ENCODE results near the gene CDAN1.
A peak's percentile ranks its signal among the peaks of the same experiment; 100 is the strongest.
"Not testable (repeated sequence)": the region's sequence is repeated elsewhere in the genome, so short reads cannot be mapped to it uniquely, and the experiment has no call there.

CDAN1 gene, protein sequence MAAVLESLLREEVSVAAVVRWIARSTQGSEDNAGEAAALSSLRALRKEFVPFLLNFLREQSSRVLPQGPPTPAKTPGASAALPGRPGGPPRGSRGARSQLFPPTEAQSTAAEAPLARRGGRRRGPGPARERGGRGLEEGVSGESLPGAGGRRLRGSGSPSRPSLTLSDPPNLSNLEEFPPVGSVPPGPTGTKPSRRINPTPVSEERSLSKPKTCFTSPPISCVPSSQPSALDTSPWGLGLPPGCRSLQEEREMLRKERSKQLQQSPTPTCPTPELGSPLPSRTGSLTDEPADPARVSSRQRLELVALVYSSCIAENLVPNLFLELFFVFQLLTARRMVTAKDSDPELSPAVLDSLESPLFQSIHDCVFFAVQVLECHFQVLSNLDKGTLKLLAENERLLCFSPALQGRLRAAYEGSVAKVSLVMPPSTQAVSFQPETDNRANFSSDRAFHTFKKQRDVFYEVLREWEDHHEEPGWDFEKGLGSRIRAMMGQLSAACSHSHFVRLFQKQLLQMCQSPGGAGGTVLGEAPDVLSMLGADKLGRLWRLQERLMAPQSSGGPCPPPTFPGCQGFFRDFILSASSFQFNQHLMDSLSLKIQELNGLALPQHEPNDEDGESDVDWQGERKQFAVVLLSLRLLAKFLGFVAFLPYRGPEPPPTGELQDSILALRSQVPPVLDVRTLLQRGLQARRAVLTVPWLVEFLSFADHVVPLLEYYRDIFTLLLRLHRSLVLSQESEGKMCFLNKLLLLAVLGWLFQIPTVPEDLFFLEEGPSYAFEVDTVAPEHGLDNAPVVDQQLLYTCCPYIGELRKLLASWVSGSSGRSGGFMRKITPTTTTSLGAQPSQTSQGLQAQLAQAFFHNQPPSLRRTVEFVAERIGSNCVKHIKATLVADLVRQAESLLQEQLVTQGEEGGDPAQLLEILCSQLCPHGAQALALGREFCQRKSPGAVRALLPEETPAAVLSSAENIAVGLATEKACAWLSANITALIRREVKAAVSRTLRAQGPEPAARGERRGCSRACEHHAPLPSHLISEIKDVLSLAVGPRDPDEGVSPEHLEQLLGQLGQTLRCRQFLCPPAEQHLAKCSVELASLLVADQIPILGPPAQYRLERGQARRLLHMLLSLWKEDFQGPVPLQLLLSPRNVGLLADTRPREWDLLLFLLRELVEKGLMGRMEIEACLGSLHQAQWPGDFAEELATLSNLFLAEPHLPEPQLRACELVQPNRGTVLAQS

DNA sequence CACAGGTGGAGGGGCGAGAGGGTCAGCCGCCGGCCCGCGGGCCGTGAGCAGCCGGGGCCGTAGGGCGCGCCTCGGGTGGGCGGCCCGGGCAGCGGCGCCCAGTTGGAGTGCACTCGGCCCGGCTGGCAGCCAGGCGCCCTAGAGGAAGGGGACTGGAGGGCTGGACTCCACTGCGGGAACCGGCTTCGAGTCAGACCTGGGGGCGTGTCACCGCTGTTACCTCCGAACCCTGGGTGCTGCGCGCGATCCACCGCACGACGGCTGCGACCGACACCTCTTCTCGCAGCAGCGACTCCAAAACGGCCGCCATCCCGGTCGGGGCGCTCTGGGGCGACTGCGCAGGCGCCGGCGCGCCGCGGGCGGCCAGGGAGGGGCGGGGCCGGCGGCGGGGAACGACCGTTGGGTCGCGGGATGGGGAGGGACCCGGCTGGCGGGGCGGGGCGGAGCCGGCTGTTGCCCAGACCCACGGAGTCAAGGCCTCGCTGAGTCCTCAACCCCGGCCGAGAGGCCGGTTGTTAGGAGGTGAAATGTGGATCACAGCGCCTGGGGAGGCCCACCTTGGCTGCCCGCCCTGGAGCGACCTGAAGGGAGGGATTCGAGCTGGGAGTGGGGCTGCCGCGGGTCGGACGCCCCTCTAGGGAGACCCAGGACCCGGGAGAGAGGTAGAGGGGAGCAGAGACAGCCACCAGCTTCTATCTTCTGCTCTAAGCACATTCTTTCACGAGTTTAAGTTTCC lies at the start of gene CDAN1:
Gene CDAN1 (minus strand): TSS at position 336 of the 736 bp plus-strand sequence. CDS start 26 bp downstream, at position 310.
- peak; percentile 65 for DNase-seq

DNA sequence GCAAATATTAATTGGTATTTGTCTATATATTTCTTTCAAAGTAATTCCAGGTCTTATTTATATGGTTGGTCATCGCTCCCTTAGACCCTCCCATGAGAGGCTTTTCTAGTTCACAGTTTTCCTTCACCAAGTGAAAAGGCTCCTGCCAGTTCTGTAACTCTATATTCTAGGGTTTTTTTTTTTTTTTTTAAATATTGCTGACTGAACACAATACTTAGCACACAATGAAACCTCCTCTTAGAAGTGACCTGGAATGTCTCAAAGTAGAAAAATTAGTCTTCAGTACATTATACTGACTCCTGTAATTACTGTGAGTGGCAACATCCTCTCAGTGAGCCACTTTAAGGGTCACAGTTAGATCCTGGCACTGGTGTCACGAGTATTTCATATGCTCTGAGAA lies 48.6 kb upstream of the CDAN1 start:
- DNase-seq = no peak

DNA sequence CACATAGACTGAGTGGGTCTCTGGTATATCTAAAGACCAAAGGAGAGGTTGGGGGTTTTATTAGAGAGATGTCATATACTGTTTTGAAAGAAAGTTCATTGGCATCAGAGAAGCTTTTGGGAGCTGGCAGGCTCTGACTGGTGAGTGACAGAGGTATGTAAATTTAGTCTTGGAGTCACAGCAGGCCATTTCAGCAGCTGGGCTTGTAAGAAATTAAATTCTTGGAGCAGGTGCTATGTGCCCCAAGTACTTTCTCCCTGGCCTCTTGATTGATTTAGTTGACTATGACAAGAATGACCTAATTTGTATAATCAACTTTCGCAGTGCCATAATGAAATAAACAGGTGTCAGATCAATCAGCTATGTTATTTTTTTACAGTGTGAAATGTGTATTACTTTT lies 47.8 kb upstream of the CDAN1 start:
- no peak for DNase-seq

DNA sequence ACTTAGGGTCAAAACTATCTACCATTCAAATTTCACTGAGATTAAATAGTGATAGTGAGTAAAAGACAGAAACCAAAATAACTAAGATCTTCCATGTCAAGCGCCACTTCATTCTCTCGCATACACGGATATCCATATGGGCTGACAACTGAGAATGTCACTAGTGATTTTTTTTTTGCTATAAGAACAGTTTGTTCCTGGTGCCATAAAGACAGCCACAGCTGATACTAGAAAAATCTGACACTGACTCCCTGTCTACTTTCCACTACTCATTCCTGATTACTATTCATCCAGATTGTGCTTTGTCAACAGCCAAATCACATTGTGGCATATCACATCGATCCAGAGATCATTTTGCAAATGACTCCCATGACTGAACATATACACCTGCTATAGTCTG lies 45.8 kb upstream of the CDAN1 start:
- DNase-seq = no peak

DNA sequence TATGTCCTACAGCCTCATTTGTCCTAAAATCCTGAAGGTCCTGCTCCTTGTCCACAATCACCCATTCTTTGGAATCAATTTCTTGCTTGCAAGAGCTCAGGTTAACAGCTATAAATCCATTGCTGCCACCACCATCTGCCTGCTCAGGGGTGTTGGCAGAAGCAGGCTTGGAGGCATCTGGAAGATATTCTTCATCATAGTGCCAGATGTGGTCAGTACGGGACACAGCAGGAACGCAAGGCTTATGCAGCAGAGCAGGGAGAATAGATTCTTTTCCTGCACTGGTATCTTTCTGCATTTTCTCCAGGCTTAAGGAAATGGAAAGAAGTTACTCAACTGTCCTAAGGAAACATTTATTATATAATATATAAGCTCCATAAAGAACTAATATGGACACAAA lies 38.5 kb upstream of the CDAN1 start:
- no peak for DNase-seq

DNA sequence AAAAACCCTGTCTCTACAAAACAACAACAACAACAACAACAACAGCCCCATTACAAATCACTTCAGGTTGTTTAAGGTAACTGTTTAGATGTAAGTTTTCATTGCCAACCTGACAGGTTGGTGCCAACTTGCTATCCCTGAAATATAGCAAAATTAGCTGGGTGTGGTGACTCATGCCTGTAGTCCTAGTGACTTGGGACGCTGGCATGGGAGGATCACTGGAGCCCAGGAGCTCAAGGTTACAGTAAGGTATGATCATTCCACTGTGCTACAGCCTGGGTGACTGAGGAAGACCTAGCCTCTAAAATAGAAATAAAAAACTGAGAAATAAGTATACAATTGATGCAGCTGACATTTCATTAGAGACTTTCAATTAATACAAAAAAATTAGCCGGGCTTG lies 36.0 kb upstream of the CDAN1 start:
- no peak for DNase-seq

DNA sequence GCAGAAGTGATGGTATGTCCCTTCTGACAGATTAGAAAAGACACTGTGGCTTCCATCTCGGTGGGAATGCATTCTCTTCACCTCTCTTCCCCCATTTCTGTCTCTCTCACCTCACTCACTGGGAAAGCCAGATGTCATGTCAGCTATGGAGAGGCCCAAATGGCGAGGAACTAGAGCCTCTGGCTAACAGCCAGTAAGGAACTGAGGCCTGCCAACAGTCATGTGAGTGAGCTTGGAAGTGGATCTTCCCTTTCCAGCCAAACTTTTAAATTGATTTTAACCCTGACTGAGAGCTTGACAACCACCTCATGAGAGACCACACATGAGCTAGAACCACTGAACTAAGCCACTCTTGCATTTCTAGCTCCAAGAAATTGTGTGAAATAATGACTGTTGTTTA lies 35.2 kb upstream of the CDAN1 start:
- no peak for DNase-seq

DNA sequence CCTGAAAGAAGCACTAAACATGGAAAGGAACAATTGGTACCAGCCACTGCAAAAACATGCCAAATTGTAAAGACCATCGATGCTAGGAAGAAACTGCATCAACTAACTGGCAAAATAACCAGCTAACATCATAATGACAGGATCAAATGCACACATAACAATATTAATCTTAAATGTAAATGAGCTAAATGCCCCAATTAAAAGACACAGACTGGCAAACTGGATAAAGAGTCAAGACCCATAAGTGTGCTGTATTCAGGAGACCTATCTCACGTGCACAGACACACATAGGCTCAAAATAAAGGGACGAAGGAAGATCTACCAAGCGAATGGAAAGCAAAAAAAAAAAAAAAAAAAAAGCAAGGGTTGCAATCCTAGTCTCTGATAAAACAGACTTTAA lies 29.2 kb upstream of the CDAN1 start:
- DNase-seq = not testable (repeated sequence)

DNA sequence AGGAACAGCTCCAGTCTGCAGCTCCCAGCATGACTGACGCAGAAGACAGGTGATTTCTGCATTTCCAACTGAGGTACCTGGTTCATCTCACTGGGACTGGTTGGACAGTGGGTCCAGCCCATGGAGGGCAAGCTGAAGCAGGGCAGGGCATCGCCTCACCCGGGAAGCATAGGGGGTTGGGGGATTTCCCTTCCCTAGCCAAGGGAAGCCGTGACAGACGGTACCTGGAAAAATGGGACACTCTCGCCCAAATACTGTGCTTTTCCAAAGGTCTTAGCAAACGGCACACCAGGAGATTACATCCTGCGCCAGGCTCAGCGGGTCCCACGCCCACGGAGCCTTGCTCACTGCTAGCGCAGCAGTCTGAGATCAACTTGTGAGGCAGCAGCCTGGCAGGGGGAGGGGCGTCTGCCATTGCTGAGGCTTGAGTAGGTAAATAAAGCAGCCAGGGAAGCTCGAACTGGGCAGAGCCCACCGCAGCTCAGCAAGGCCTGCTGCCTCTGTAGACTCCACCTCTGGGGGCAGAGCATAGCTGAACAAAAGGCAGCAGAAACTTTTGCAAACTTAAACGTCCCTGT lies 27.3 kb upstream of the CDAN1 start:
- not testable (repeated sequence) for DNase-seq

DNA sequence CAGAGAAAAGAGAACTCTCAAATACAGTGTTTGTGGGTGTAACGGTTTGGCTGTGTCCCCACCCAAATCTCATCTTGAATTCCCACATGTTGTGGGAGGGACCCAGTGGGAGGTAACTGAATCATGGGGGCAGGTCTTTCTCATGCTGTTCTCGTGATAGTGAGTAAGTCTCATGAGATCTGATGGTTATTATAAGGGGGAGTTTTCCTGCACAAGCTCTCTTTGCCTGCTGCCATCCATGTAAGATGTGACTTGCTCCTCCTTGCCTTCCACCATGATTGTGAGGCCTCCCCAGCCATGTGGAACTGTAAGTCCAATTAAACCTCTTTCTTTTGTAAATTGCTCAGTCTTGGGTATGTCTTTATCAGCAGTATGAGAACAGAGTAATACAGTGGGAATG lies 24.9 kb upstream of the CDAN1 start:
- DNase-seq = not testable (repeated sequence)

DNA sequence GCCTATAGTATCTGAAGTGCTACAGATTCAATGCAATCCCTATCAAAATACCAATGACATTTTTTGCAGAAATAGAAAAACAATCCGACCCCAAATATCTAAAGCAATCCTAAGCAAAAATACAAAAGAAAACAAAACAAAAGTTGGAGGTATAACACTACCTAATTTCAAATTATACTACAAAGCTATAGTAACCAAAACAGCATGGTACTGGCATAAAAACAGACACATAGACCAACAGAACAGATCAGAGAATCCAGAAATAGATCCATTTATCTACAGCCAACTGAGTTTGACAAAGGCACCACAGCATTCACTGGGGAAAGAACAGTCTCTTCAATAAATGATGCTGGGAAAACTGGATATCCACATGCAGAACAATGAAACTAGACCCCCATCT lies 23.8 kb upstream of the CDAN1 start:
- no peak for DNase-seq

DNA sequence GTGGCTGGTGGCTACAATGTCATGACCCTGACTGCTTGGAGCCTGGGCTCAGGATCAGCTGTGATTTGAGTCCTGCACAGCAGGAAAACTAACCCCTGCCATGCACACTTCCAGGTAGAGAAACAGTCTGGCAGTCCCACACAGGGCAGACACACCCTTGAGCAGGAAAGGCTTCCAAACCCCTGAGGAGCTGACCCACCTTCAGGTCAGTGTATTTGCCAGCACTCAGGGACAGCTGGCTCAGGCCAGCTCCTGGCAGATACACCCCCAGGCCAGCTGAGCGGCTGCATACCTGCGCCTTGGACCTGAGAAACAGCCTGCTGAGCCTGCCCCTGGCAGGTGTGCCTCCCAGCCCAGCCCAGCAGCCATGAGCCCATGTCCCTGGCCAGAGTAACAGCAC lies 22.2 kb upstream of the CDAN1 start:
- DNase-seq = no peak

DNA sequence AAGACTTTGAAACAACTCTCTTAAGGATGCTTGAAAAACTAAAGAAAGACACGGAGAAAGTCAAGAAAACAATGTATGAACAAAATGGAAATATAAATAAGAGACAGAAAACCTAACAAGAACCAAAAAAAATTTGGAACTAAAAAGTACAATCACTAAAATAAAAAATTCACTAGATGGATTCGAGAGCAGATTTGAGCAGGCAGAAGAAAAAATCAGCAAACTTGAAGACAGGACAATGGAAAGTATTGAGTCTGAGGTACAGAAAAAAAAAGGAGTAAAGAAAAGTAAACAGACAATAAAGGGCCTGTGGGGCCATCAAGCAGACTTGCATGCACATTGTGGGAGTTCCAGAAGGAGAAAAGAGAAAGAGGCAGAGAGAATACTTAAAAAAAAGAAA lies 13.4 kb upstream of the CDAN1 start:
- no peak for DNase-seq

DNA sequence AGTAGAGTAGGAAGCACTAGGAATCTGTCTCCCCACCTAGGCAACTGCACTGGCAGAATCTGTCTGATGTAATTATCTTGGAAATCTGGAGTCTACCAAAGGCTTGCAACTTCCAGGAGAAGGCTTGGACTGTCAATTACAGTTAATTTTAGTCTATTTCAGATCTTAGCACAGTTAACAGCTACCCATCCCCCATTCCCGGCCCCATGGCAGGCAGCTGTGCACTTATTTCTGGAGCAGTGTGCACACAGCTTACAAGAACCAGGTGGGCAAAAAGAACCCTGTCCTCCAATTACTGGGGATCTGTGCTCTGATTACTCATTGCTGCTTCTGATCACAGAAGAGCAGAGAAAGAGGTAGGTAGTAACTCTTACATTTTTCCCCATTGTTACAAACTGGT lies 12.3 kb upstream of the CDAN1 start:
- no peak for DNase-seq

DNA sequence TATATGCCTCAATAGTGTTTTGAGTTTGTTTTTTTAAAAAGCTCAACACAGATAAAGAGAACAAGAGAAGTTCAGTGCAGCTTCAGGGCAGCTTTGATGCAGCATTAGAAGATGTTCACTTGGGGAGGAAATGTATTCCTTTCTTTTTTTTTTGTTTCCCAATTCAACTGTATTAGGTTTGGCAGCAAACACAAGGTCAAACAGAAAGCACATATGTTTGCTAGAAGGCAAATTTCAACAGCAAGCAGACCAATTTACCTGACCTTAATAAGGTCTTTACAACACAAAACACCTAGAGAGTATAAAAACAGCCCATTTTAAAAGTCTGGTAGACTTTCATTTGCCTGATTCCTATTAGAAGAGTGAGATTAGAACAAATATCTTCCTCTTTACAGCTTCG lies 7.3 kb upstream of the CDAN1 start:
- no peak for DNase-seq

DNA sequence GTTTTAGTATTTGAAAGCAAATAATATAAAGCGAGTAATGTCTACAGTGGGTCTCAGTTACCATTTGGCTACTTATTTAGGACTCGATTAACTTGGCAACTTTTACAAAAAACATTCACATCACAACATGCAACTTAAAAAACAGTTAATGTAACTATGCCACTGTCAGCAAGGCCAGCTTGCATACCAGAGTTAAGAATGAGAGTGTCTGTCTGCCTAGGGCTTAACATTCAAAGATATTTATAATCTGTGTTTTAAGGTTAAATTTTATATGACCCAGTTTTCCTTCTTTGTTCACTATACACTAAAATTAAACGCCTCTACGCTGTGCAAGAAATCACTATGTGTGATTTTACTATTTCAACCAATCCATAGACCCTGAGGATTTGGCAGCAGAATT lies 5.2 kb upstream of the CDAN1 start:
- DNase-seq = no peak

DNA sequence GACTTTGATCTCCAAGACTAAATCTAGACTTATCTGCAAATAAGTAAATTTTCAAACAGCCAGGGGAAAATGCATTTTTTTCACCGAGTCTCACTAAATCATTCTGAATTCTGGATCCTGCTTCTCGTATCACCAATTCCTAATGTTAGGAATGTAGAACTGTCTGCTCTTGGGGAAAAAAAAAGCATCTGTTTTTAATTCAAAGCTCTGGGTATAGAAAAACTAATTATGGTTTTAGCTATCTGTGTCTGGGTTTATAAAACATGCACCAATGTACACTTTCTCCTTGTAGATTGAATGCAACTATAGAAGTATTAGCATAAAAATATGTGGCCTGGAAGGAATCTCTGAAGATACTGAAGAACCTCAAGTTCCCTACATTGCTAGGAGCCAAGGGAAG lies 4.8 kb upstream of the CDAN1 start:
- DNase-seq = no peak

DNA sequence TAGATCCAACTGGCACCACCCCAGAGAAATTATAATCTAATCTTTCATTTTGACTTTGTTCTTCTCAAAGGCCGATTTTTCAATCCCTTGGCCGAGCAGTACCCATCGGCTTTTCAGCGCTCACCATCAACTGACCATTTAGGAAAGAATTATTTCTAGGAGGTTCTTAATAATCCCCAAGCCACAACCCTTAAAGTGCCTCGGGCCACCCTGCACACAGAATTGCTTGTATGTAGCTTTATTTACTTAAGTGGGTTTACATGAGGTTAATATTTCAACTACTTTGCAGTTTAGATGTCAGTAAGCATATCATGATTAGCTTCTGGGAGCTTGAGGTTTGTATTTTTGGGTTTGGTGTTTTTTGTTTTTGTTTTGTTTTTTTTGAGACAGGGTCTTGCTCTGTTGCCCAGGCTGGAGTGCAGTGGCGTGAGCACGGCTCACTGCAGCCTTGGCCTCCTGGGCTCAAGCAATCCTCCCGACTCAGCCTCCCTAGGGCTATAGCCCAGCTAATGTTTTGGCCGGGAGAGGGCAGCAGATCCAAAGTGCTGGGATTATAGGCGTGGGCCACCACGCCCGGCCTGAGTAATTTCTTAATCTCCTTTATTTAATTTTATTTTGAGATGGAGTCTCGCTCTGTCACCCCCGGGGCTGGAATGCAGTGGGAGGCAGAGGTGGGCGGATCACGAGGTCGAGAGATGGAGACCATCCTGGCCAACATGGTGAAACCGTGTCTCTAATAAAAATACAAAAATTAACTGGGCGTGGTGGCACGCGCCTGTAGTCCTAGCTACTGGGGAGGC lies 801 bp upstream of the CDAN1 start:
- no peak for DNase-seq

DNA sequence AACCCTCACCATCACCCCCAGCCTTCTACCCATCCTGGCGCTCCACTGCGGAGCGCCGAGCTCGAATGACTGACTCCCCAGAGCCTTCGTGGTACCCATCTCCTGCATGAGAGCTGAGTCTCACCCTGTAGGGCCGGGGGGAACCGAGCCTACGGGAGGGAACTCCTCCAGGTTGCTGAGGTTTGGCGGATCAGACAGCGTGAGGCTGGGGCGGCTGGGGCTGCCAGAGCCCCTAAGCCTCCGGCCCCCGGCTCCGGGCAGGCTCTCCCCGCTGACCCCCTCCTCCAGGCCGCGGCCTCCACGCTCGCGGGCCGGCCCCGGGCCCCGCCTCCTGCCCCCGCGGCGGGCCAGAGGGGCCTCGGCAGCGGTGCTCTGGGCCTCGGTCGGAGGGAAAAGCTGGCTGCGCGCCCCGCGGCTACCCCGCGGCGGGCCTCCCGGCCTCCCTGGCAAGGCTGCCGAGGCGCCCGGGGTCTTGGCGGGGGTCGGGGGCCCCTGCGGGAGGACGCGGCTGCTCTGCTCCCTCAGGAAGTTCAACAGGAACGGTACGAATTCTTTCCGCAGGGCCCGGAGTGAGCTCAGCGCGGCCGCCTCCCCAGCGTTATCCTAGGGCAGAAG lies 643 bp downstream of the CDAN1 start:
- DNase-seq = no peak

DNA sequence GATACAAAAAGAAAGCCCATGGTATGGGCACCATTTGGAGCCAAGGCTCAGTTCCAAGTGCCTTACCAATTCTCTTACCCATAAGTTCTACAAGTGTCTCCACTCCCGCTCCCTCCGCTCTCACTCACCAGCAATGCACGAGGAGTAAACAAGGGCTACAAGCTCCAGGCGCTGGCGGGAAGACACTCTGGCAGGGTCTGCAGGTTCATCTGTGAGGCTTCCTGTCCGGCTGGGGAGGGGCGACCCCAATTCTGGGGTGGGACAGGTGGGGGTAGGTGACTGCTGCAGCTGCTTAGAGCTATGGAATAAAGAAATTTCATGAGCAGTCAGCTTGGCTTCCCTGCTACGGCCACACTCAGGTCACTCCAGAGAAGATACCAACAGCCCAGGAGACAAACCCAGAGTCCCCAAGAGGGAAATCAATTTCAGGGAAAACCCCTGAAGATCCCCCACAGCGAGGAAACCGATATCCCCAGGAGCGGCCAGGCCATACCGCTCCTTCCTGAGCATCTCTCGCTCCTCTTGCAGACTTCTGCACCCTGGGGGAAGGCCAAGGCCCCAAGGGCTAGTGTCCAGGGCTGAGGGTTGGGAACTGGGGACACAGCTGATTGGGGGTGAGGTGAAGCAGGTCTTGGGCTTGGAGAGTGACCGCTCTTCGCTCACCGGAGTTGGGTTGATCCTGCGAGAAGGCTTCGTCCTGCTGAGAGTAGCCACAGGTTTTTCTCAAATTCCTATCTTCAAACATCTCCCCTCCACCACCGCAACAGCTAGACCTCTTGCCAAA lies 1.4 kb downstream of the CDAN1 start:
- DNase-seq = no peak

Measured in NCI-H510A (cell line).